KMS-11 (cell line): ENCODE measurements around the gene GAREM1.

ENCODE experiments used
- H2AFZ ChIP-seq: fragments of 200-600 bp; sonication (generic); 2 replicates; pipeline ENCODE4 v1.6.1; 2016; ENCODE audit warnings: antibody characterized with exemption, mixed run types, low read depth
- H3K27ac ChIP-seq: fragments of 200-600 bp; sonication (generic); 2 replicates; pipeline ENCODE4 v1.6.1; 2016; ENCODE audit warnings: mild to moderate bottlenecking, mixed run types
- H3K27me3 ChIP-seq: fragments of 200-600 bp; sonication (generic); 2 replicates; pipeline ENCODE4 v1.6.1; 2017; ENCODE audit warnings: mild to moderate bottlenecking, low read depth, mixed run types, moderate library complexity; ENCODE audit not compliant: insufficient read depth
- H3K36me3 ChIP-seq: fragments of 200-600 bp; sonication (generic); 2 replicates; pipeline ENCODE4 v1.6.1; 2017; ENCODE audit warnings: mild to moderate bottlenecking, mixed run types; ENCODE audit not compliant: insufficient read depth
- H3K4me1 ChIP-seq: fragments of 200-600 bp; sonication (generic); 2 replicates; pipeline ENCODE4 v1.6.1; 2016; ENCODE audit warnings: mild to moderate bottlenecking, low read depth, mixed run types; ENCODE audit not compliant: poor library complexity, severe bottlenecking
- H3K4me2 ChIP-seq: fragments of 200-600 bp; sonication (generic); 2 replicates; pipeline ENCODE4 v1.7.0; 2016; ENCODE audit warnings: mild to moderate bottlenecking, mixed run types
- H3K4me3 ChIP-seq: fragments of 200-600 bp; sonication (generic); IDR thresholded peaks from 2 replicates; pipeline ENCODE4 v1.6.1; 2017; ENCODE audit warnings: low read depth, low read length, mixed read lengths; ENCODE audit not compliant: insufficient read depth
- H3K79me2 ChIP-seq: fragments of 200-600 bp; sonication (generic); 2 replicates; pipeline ENCODE4 v1.6.1; 2016; ENCODE audit warnings: low read depth, mixed run types; ENCODE audit not compliant: insufficient read depth
- H3K9ac ChIP-seq: fragments of 200-600 bp; sonication (generic); 2 replicates; pipeline ENCODE4 v1.6.1; 2016; ENCODE audit warnings: mild to moderate bottlenecking, mixed run types
- H4K20me1 ChIP-seq: fragments of 200-600 bp; sonication (generic); 2 replicates; pipeline ENCODE4 v1.6.1; 2016; ENCODE audit warnings: mild to moderate bottlenecking, mixed run types; ENCODE audit not compliant: insufficient read depth
- TF ChIP-seq, protein P1 (sequence below): fragments of 200-600 bp; sonication (generic); conservative IDR thresholded peaks from 2 replicates; pipeline ENCODE4 v1.6.1; 2017; ENCODE audit warnings: low read depth, mild to moderate bottlenecking, antibody characterized with exemption, low read length, moderate library complexity, mixed read lengths

GAREM1 gene

DNA sequence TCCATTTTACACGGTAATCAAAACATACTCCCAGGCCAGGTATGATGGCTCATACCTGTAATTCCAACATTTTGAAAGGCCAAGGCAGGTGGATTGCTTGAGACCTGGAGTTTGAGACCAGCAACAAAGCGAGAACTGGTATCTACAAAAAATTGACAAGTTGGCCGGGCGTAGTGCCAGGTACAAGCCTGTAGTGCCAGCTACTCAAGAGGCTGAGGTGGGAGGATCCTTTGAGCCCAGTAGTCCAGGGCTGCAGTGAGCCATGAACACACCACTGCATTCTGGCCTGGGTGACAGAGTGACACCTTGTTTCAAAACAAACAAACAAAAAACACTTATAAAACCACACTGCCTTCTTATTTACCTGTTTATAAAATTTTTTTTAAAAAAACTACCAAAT, 80.8 kb downstream of the GAREM1 start:
- TF ChIP-seq, protein P1, sequence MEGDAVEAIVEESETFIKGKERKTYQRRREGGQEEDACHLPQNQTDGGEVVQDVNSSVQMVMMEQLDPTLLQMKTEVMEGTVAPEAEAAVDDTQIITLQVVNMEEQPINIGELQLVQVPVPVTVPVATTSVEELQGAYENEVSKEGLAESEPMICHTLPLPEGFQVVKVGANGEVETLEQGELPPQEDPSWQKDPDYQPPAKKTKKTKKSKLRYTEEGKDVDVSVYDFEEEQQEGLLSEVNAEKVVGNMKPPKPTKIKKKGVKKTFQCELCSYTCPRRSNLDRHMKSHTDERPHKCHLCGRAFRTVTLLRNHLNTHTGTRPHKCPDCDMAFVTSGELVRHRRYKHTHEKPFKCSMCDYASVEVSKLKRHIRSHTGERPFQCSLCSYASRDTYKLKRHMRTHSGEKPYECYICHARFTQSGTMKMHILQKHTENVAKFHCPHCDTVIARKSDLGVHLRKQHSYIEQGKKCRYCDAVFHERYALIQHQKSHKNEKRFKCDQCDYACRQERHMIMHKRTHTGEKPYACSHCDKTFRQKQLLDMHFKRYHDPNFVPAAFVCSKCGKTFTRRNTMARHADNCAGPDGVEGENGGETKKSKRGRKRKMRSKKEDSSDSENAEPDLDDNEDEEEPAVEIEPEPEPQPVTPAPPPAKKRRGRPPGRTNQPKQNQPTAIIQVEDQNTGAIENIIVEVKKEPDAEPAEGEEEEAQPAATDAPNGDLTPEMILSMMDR: no peak
- Histone ChIP-seq H3K4me2 (no peak overlapping the region), H3K4me1 (no peaks in the 10 kb centered on the region), H3K79me2 (no peaks in the 10 kb centered on the region), H2AFZ (no peak overlapping the region), H3K27ac (no peak overlapping the region), H3K9ac (no peak overlapping the region), H3K36me3 (no peaks in the 10 kb centered on the region), H3K27me3 (no peaks in the 10 kb centered on the region), H3K4me3 (no peak overlapping the region), H4K20me1 (no peaks in the 10 kb centered on the region)

DNA sequence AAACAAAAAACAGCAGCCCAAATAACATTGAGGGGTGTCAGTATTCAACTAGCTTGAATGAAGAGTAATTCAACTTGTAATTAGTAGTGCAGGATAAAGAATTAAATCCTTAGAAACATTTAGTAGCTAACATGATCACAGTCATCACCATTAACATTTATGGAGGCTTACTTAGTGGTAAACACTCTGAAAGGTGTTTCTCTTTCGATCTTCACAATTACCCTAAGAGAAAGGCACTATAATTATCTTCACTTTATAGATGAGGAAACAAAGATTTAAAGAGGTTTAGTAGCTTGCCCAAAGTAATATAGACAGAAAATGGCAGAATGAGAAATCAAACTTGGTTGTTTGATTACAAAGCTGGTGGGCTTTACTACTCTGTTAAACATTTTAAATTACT, 81.5 kb downstream of the GAREM1 start:
- H3K36me3 ChIP-seq: no peaks in the 10 kb centered on the region
- H3K27ac ChIP-seq: no peak overlapping the region
- no peaks in the 10 kb centered on the region for H3K27me3 ChIP-seq
- H2AFZ ChIP-seq: no peak overlapping the region
- H4K20me1 ChIP-seq: no peaks in the 10 kb centered on the region
- H3K79me2 ChIP-seq: no peaks in the 10 kb centered on the region
- no peak overlapping the region for H3K4me3 ChIP-seq
- H3K4me1 ChIP-seq: no peaks in the 10 kb centered on the region
- H3K4me2 ChIP-seq: no peak overlapping the region
- H3K9ac ChIP-seq: no peak overlapping the region
- TF ChIP-seq, protein P1: no peak

DNA sequence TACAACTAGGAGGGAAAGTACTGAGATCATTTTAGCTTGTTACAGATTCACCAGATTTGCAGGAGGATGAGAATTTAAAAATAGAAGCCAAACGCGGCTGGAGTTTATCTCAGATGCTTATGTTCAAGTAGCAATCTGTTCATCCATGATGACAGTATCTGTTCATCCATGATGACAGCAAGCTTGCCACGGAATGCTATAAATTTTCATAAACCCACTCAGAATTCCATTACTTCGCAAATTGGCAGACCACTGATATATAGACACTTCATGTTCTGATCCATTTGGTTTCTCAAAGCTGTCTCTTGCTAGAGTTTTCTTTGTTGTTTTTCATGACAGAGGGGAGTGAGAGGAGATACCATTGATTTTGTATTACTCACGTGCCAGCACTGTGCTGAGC, 84.2 kb downstream of the GAREM1 start:
- Histone ChIP-seq H3K36me3 (no peaks in the 10 kb centered on the region), H4K20me1 (no peaks in the 10 kb centered on the region), H2AFZ (no peak overlapping the region), H3K4me3 (no peak overlapping the region), H3K9ac (no peak overlapping the region), H3K27ac (no peak overlapping the region), H3K27me3 (no peaks in the 10 kb centered on the region), H3K4me1 (no peaks in the 10 kb centered on the region), H3K4me2 (no peak overlapping the region), H3K79me2 (no peaks in the 10 kb centered on the region)
- TF ChIP-seq, protein P1: no peak

GRCh38 chr18:32383050-32383819, 87.4 kb downstream of the GAREM1 start:
- H4K20me1 ChIP-seq: no peaks in the 10 kb centered on the region
- no peak overlapping the region for H3K4me3 ChIP-seq
- no peaks in the 10 kb centered on the region for H3K4me1 ChIP-seq
- TF ChIP-seq, protein P1: no peak
- no peak overlapping the region for H2AFZ ChIP-seq
- H3K36me3 ChIP-seq: no peaks in the 10 kb centered on the region
- H3K27ac ChIP-seq: no peak overlapping the region
- no peaks in the 10 kb centered on the region for H3K27me3 ChIP-seq
- no peak overlapping the region for H3K4me2 ChIP-seq
- no peaks in the 10 kb centered on the region for H3K79me2 ChIP-seq
- no peak overlapping the region for H3K9ac ChIP-seq
